Heart right ventricle (tissue), 16 donors: ENCODE results near the gene SLC25A3. TPM values are rescaled to one million over a fixed set of nuclear protein-coding genes. Genes with fewer than 3 reads are reported as not detected.
"Not testable (repeated sequence)": the region's sequence is repeated elsewhere in the genome, so short reads cannot be mapped to it uniquely, and the experiment has no call there.

Experiments used
- ATAC-seq, 8 donors: fragments of 200-7000 bp; cut with Tn5 transposase; one replicate each; pipeline ENCODE4 v1.9.1; 2020; ENCODE audit warnings: mild to moderate bottlenecking in 8 of 8, moderate library complexity in 8 of 8, moderate number of reproducible peaks in 1 of 8
- DNase-seq, 2 donors: peaks; one replicate each; pipeline ENCODE4 v3.0.0-alpha.2; 2020
- H3K27ac ChIP-seq, 10 donors: fragments of 200-600 bp; sonication (generic) in 2 of 10; one replicate each; pipeline versions ENCODE4 v1.5.0 to v1.8.0; 2020 to 2022; ENCODE audit warnings: mild to moderate bottlenecking in 3 of 10
- H3K27me3 ChIP-seq, 7 donors: fragments of 200-600 bp; one replicate each; pipeline ENCODE4 v1.8.0; 2021 to 2022; ENCODE audit warnings: mild to moderate bottlenecking in 2 of 7
- H3K36me3 ChIP-seq, 9 donors: fragments of 200-600 bp; sonication (generic) in 1 of 9; one replicate each; pipeline versions ENCODE4 v1.5.0 to v1.8.0; 2020 to 2022; ENCODE audit warnings: mild to moderate bottlenecking in 2 of 9
- H3K4me1 ChIP-seq, 9 donors: fragments of 200-600 bp; sonication (generic) in 1 of 9; one replicate each; pipeline versions ENCODE4 v1.5.0 to v1.8.0; 2020 to 2022; ENCODE audit warnings: mild to moderate bottlenecking in 4 of 9
- H3K4me3 ChIP-seq, 10 donors: fragments of 200-600 bp; sonication (generic) in 2 of 10; one replicate each; pipeline versions ENCODE4 v1.5.0 to v1.8.0; 2020 to 2022; ENCODE audit warnings: mild to moderate bottlenecking in 7 of 10, moderate library complexity in 2 of 10
- H3K9me3 ChIP-seq, 11 donors: fragments of 200-600 bp in 10 of 11; sonication (generic) in 2 of 11; one replicate each; pipeline versions ENCODE4 v1.5.0 to v1.8.0; 2013 to 2022; ENCODE audit warnings: mild to moderate bottlenecking in 2 of 11, control low read depth in 1 of 11, moderate library complexity in 1 of 11
- WGBS, 2 donors: extraction: QIAGEN DNeasy Blood & Tissue Kit; methylation state at CpG; one replicate each; pipeline ENCODE4 v1.1.7; 2013; ENCODE audit warnings: inconsistent platforms in 1 of 2; 5-methylcytosine and 5-hydroxymethylcytosine counted together
- intact Hi-C, 10 donors: fragments of 100-400 bp; cut with DNase I; formaldehyde crosslinking; loops; one replicate each; pipeline versions ENCODE4 v1.11.1 to v1.14.2; 2022
- polyA plus RNA-seq, 2 donors: library from polyadenylated mRNA; stranded (reverse); fragments of 200-250 nt; gene quantifications; one replicate each; pipeline ENCODE4 v1.2.3, GENCODE V29; 2013
- total RNA-seq, 10 donors: library from RNA; stranded (reverse); fragmentation: NEBNext Ultra II Directional in 3 of 10; extraction: Animal tissue kit (Norgen Biotek cat#: 25700) in 3 of 10; gene quantifications; one replicate each; pipeline versions ENCODE4 v1.2.1 to v1.2.4, GENCODE V29; 2021 to 2023
- TF ChIP-seq, protein P1 (sequence below), 9 donors: fragments of 200-600 bp; sonication (generic) in 2 of 9; IDR thresholded peaks; one replicate each; pipeline versions ENCODE4 v1.5.0 to v1.8.0; 2021 to 2022; ENCODE audit warnings: antibody characterized with exemption in 9 of 9, mild to moderate bottlenecking in 5 of 9, moderate library complexity in 1 of 9
- donor health status: Arrhythmogenic right ventricular cardiomyopathy.
- donor health status: ischemic (EF 13 %, LVEDD 7.1; RV severe dilation, severe dysfunction).
- donor health status: healthy with polysubstance abuse.
- donor health status: DM: no; HTN: yes; CAD: no.
- donor health status: DM: no; HTN: no; CAD: no.
- donor health status: ischemic (EF 25% LVEDD 6.9; RV normal size, moderate dysfunction).
- donor health status: ischemic (EF 25% LVEDD 5.7; RV mildly dilated, moderate dysfunction).
- donor health status: healthy.
- donor health status: DM: yes; HTN: yes; CAD: no.
- donor health status: Ischemic cardiomyopathy.
- donor health status: ischemic (EF 35%, LVEDD 5.7; RV mildly dilated, moderate dysfunction).
- donor health status: nonischemic (EF 11% LVEDD 7.7; RV severe dilation, severe dysfunction).
- donor health status: DM: yes; HTN: yes; CAD: no.
- donor health status: PGD.
- donor health status: ischemic (EF 29% LVEDD 5.4; RV normal size, mild dysfunction).
- donor health status: nonischemic (EF 23%, LVEDD 6.1; RV moderate dilation, normal function).

Gene SLC25A3
- total and polyA plus RNA-seq, 12 donors, result 742 to 2,142 (median 1,683) TPM

DNA sequence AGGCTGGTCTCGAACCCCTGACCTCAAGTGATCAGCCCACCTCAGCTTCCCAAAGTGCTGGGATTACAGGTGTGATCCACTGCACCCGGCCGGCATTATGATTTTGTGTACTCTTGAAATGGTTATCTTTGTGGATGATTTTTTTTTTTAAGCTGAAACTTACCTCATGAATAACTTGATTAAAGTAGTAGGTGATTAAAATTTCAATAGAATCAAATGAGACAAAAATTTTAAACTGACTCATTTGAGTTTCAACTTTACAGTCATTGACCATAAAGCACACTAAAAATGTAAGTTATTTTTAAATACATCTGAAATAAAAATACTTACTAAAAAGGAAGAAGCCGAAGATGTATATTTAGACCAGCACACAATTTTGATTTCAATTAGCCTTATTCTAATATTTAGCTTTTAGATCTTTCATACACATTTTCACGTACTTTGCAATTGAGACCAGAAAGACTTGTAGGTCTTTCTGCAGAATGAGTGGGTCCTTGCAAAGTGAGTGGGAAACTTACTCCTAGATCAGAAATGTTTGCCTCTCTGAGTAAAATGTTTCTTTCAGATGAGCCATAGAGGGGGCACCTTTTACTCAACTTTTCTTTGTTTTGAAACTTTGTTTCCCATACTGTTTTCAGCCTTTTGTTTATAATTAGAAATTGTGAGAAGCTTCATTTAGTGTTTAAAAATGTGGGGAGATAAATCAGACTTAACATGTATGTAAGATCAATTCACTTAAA lies 43.9 kb upstream of the SLC25A3 start:
- Histone ChIP-seq H3K27me3 (no peaks in the 10 kb centered on the region), H3K9me3 (no peaks in the 10 kb centered on the region), H3K4me3 (no peak overlapping the region), H3K27ac (no peak overlapping the region), H3K36me3 (peaks cover 0 to 78% (median 13%) of the 10 kb centered on the region in 9 donors), H3K4me1 (no peaks in the 10 kb centered on the region)
- ATAC-seq, result no peak
- TF ChIP-seq, protein P1, sequence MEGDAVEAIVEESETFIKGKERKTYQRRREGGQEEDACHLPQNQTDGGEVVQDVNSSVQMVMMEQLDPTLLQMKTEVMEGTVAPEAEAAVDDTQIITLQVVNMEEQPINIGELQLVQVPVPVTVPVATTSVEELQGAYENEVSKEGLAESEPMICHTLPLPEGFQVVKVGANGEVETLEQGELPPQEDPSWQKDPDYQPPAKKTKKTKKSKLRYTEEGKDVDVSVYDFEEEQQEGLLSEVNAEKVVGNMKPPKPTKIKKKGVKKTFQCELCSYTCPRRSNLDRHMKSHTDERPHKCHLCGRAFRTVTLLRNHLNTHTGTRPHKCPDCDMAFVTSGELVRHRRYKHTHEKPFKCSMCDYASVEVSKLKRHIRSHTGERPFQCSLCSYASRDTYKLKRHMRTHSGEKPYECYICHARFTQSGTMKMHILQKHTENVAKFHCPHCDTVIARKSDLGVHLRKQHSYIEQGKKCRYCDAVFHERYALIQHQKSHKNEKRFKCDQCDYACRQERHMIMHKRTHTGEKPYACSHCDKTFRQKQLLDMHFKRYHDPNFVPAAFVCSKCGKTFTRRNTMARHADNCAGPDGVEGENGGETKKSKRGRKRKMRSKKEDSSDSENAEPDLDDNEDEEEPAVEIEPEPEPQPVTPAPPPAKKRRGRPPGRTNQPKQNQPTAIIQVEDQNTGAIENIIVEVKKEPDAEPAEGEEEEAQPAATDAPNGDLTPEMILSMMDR (IDR thresholded peaks at IDR 0.05), result no peak
- no peak for DNase-seq
- intact Hi-C loops, result loop anchor here in 2 of 10 donors (10.0 kb wide), 2 partner anchors 445 to 1555 kb away; no protein-coding TSS in a partner anchor
- WGBS, 2 donors, result 96 to 97% methylated on average over 5 of the region's 5 CpGs

DNA sequence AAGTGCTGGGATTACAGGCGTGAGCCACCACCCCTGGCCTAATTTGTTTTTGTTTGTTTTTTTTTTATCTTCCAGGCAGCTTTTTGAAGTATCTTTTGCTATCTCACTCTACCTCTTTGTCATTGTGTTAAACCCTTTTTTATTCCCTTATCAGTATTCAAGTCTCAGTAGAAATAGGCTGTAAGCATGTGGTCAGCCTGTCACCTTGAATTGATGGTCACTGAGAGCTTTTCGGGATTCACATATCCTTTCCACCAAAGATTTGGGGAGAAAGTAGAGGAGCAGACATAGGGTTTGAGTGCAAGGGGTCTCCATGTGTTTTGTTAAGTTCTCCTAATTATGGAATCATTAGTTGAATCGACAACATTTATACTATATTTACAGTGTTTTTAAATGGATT lies 41.7 kb upstream of the SLC25A3 start:
- WGBS, 2 donors, result 96 to 97% methylated on average over 3 of the region's 3 CpGs
- ATAC-seq (no peak), DNase-seq (no peak)
- Histone ChIP-seq H3K36me3 (peaks cover 0 to 55% (median 9%) of the 10 kb centered on the region in 9 donors), H3K4me1 (no peaks in the 10 kb centered on the region), H3K27me3 (no peaks in the 10 kb centered on the region), H3K4me3 (no peak overlapping the region), H3K9me3 (no peaks in the 10 kb centered on the region), H3K27ac (no peak overlapping the region)
- intact Hi-C loops, result loop anchor here in 1 of 10 donors (10.0 kb wide), 1 partner anchor 443 kb away; no protein-coding TSS in a partner anchor
- TF ChIP-seq, protein P1 (IDR thresholded peaks at IDR 0.05), result no peak

DNA sequence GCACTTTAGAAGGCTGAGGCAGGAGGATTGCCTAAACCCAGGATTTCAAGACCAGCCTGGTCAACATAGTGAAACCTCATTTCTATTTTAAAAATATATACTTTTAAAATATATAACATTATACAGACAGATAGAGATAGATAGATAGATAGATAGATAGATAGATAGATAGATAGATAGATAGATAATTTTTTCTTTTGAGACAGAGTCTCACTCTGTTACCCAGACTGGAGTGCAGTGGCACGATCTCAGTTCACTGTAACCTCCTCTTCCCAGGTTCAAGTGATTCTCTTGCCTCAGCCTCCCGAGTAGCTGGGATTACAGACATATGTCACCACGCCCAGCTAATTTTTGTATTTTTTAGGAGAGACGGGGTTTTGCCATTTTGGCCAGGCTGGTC lies 35.4 kb upstream of the SLC25A3 start:
- H3K27me3 ChIP-seq, H3K36me3 ChIP-seq, H3K4me1 ChIP-seq, H3K9me3 ChIP-seq, H3K4me3 ChIP-seq, DNase-seq, ATAC-seq, H3K27ac ChIP-seq: not testable (repeated sequence)
- intact Hi-C loops, result loop anchor here in 1 of 10 donors (10.0 kb wide), 1 partner anchor 437 kb away; no protein-coding TSS in a partner anchor
- WGBS, 2 donors, result 91 to 93% methylated on average over 4 of the region's 4 CpGs

DNA sequence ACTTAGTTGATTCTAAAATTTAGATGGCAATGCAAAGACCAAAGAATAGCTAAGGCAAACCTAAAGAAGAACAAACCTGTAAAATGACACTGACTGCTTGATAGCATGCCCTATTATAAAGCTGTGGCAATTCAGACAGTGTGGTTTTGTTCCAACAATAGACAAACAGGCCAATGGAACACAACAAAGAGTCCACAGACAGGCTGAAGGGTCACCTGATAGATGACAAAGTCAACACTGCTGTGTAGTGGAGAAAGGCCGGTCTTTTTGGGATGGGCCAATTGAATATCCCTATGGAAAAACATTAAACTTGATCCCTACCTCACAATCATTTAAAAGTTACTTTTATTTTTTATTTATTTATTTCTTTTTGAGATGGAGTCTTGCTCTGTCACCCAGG lies 33.8 kb upstream of the SLC25A3 start:
- no peaks in the 10 kb centered on the region for H3K27me3 ChIP-seq
- WGBS, 2 donors, result 0 to 96% methylated on average over 1 of the region's 1 CpG
- intact Hi-C loops, result loop anchor here in 3 of 10 donors (10.0 kb wide), 2 partner anchors 95 to 435 kb away; no protein-coding TSS in a partner anchor

More for the DNA sequence above, 33.8 kb upstream of the SLC25A3 start:
- H3K36me3 ChIP-seq, result no peaks in the 10 kb centered on the region
- H3K4me3 ChIP-seq, result no peak overlapping the region
- H3K4me1 ChIP-seq, result no peaks in the 10 kb centered on the region
- no peak for DNase-seq
- TF ChIP-seq, protein P1 (IDR thresholded peaks at IDR 0.05), result no peak
- no peak overlapping the region for H3K27ac ChIP-seq
- peaks cover 0 to 8% (median 0%) of the 10 kb centered on the region in 11 donors for H3K9me3 ChIP-seq
- ATAC-seq, result no peak
